Right atrium auricular region (tissue), 2 donors: Measurements from ENCODE around the gene FGF5. TPM values are rescaled to one million over a fixed set of nuclear protein-coding genes. Genes with fewer than 3 reads are reported as not detected.

Experiments
- DNase-seq: peaks from one replicate; pipeline ENCODE4 v3.0.0-alpha.2; 2019; ENCODE audit warnings: low spot score
- H3K27ac ChIP-seq, 2 donors: fragments of 200-600 bp; sonication (generic); 1 replicate in 1 of 2; 2 replicates in 1 of 2; pipeline ENCODE4 v1.5.1; 2016 to 2019
- H3K27me3 ChIP-seq, 2 donors: fragments of 200-600 bp; sonication (generic); one replicate each; pipeline versions ENCODE4 v1.5.1 to v1.6.0; 2017 to 2019
- H3K36me3 ChIP-seq: fragments of 200-600 bp; sonication (generic); one replicate; pipeline ENCODE4 v1.5.1; 2016
- H3K4me1 ChIP-seq, 2 donors: fragments of 200-600 bp; sonication (generic); one replicate each; pipeline versions ENCODE4 v1.5.1 to v1.6.0; 2017 to 2019
- H3K4me3 ChIP-seq, 2 donors: fragments of 200-600 bp; sonication (generic); 1 replicate in 1 of 2; 2 replicates in 1 of 2; pipeline ENCODE4 v1.5.1; 2017 to 2019; ENCODE audit warnings: mild to moderate bottlenecking in 1 of 2, moderate library complexity in 1 of 2
- H3K9me3 ChIP-seq, 2 donors: fragments of 200-600 bp; sonication (generic); one replicate each; pipeline ENCODE4 v1.5.1; 2019
- CTCF ChIP-seq, 2 donors: fragments of 200-600 bp; sonication (generic); IDR thresholded peaks; one replicate each; pipeline ENCODE4 v1.5.1; 2019; ENCODE audit warnings: antibody characterized with exemption in 2 of 2
- total RNA-seq, 2 donors: library from RNA; depleted of rRNA; stranded (reverse); fragments of >200 nt; gene quantifications; one replicate each; pipeline ENCODE4 v1.1.0, GENCODE V29; 2016

Gene FGF5
- total RNA-seq, 2 donors from 2014 or later = 0.07 TPM; not detected in 1

- H3K27ac ChIP-seq = no peak overlapping the region
- no peaks in the 10 kb centered on the region for H3K9me3 ChIP-seq
- H3K4me3 ChIP-seq = no peak overlapping the region
- no peaks in the 10 kb centered on the region for H3K36me3 ChIP-seq
- TF ChIP-seq CTCF (IDR thresholded peaks at IDR 0.05) = no peak
- H3K4me1 ChIP-seq = no peaks in the 10 kb centered on the region
- H3K27me3 ChIP-seq = no peaks in the 10 kb centered on the region
- DNase-seq = no peak
Observed at GRCh38 chr4:80233390-80233789, 33.1 kb upstream of the FGF5 start.

- Histone ChIP-seq H3K36me3 (no peaks in the 10 kb centered on the region), H3K9me3 (no peaks in the 10 kb centered on the region), H3K27me3 (no peaks in the 10 kb centered on the region)
Observed at GRCh38 chr4:80235451-80235850, 31.0 kb upstream of the FGF5 start.

DNA sequence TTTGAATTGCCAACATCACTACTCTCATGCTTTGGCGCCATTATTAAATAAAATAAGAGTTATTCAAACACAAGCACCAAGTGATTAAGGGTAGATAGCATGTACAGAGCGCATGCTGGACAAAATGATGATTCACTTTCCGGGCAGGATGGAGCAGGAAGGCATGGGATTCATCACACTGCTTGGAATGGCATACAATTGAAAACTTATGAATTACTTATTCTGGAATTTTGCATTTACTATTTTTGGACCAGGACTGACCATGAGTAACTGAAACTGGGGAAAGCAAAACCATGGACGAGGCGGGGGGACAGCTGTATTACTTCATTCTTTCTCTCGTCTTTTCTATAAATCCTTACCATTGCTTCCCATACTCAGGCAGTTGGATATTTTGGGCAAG, 28.5 kb upstream of the FGF5 start:
- no peaks in the 10 kb centered on the region for H3K4me1 ChIP-seq
- no peaks in the 10 kb centered on the region for H3K27me3 ChIP-seq
- H3K9me3 ChIP-seq = no peaks in the 10 kb centered on the region
- H3K36me3 ChIP-seq = no peaks in the 10 kb centered on the region
- no peak overlapping the region for H3K4me3 ChIP-seq
- no peak for DNase-seq
- TF ChIP-seq CTCF (IDR thresholded peaks at IDR 0.05) = no peak
- no peak overlapping the region for H3K27ac ChIP-seq

More at GRCh38 chr4:80235451-80235850, 31.0 kb upstream of the FGF5 start:
- no peak for TF ChIP-seq CTCF (IDR thresholded peaks at IDR 0.05)
- Histone ChIP-seq H3K27ac (no peak overlapping the region), H3K4me1 (no peaks in the 10 kb centered on the region), H3K4me3 (no peak overlapping the region)
- DNase-seq = no peak

DNA sequence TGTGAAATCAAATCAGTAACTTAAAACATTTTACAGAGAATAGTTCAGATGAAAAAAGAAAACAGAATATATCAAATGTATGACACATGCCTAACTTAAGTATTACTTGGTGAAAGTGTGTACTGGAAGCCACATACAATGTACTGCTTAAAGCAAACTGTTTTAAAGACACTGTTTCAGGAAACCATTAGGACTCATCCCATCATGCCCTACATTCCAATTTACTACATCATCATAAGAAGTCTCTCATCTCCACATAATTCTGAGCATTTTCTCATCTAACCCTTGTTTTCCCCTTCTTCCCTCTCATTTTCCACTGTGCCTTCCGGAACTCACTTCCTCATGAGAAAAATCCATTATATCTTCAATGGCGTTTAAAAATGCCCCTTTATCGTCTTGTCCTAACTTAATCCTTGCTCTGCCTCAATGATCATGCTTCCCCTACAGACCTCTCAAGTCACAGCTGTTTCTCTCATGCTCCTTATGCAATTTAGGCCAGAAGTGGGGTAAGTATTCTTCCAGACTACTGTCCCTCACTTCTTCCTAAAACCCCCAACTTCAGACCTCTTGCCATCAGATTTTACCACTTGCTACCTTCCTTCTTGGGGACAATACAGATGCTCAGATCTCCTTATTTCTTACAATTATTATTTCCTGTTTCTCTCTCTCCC, 26.8 kb upstream of the FGF5 start:
- no peak for TF ChIP-seq CTCF (IDR thresholded peaks at IDR 0.05)
- H3K36me3 ChIP-seq = no peaks in the 10 kb centered on the region
- H3K4me1 ChIP-seq = no peaks in the 10 kb centered on the region
- H3K27ac ChIP-seq = no peak overlapping the region
- no peaks in the 10 kb centered on the region for H3K27me3 ChIP-seq
- H3K9me3 ChIP-seq = no peaks in the 10 kb centered on the region
- H3K4me3 ChIP-seq = no peak overlapping the region
- no peak for DNase-seq

GRCh38 chr4:80240976-80241375, 25.5 kb upstream of the FGF5 start:
- Histone ChIP-seq H3K36me3 (no peaks in the 10 kb centered on the region), H3K9me3 (no peaks in the 10 kb centered on the region), H3K27me3 (no peaks in the 10 kb centered on the region), H3K27ac (no peak overlapping the region), H3K4me3 (no peak overlapping the region), H3K4me1 (no peaks in the 10 kb centered on the region)
- DNase-seq = no peak
- no peak for TF ChIP-seq CTCF (IDR thresholded peaks at IDR 0.05)
